ENCODE measurements around the gene RAPGEF1.

DNA sequence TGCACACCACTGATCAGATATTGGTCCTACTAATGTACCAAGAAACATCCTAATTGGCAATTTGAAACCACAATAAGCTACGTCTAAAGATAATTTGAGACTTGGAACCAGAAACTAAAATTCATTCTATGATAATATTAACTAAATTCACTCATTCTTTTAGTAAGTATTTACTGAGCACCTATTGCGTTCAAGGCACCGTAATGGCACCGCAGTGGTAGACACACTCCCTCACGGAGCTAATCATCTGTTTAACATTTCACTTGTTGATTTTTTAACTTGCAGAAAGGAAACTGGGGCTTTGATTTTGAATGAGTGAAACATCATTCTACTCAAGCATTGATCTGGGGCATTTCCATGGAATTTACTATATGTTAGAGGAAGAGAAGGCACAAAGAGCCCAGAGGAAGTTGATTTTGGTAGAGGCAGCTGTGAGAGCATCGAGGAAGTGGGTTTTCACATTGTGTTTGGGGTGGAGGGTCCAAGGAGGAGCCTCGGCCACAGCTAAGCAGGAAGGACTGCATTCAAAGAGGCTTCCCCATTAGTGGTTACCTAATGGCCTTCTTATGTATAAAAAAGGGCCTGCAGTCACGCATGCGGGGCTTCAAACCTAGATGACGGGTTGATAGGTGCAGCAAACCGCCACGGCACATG, 7.1 kb downstream of the RAPGEF1 start:
- TF ChIP-seq, protein P1, sequence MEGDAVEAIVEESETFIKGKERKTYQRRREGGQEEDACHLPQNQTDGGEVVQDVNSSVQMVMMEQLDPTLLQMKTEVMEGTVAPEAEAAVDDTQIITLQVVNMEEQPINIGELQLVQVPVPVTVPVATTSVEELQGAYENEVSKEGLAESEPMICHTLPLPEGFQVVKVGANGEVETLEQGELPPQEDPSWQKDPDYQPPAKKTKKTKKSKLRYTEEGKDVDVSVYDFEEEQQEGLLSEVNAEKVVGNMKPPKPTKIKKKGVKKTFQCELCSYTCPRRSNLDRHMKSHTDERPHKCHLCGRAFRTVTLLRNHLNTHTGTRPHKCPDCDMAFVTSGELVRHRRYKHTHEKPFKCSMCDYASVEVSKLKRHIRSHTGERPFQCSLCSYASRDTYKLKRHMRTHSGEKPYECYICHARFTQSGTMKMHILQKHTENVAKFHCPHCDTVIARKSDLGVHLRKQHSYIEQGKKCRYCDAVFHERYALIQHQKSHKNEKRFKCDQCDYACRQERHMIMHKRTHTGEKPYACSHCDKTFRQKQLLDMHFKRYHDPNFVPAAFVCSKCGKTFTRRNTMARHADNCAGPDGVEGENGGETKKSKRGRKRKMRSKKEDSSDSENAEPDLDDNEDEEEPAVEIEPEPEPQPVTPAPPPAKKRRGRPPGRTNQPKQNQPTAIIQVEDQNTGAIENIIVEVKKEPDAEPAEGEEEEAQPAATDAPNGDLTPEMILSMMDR (conservative IDR thresholded peaks at IDR 0.05; ENCODE audit: low read length), result no peak
- no peak for TF ChIP-seq EZH2phosphoT487 (IDR thresholded peaks at IDR 0.05; ENCODE audit: borderline replicate concordance, low read depth, low read length)
